Right hindlimb (tissue), 1 donor: Measurements from ENCODE around the gene HOXA7.
A peak's percentile ranks its signal among the peaks of the same experiment; 100 is the strongest.

ENCODE experiments used
- DNase-seq: peaks from one replicate; pipeline ENCODE4 v3.0.0-alpha.2; 2018

HOXA7 gene

DNA sequence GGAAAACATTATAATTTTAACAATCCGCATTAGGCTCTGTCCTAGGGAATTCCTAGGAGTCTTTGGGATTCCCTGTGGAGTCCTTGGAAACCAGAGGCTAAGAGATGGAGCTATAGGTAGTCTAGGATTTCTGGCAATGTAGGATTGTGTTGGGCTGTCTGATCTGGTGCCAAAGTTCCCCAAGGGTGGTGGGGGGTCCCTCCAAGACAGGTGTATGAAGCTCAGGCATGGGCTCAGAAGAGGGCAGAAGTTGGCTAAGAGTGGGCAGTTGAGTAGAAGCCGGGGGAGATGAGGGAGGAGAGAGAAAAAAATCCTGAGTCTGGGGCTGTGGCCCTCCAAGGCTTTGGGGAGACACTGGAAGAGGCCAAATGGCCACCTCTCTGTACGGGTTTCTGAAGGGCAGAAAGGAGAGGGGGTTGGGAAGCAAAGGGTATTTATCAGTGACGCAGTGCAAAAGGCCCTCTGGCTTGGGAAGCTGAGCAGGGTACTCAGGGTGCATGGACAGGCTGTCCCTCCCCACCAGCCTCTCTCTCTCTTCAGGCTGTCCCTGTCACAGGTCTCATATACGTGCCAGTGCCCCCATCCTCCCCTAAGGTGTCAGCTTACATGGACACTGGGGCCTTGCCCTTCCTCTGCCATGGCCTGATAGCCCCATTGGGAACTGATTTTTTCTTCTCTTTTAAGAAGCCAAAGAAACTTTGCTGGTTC is 9.8 kb downstream of the HOXA7 start:
- DNase-seq = peak; percentile 19

DNA sequence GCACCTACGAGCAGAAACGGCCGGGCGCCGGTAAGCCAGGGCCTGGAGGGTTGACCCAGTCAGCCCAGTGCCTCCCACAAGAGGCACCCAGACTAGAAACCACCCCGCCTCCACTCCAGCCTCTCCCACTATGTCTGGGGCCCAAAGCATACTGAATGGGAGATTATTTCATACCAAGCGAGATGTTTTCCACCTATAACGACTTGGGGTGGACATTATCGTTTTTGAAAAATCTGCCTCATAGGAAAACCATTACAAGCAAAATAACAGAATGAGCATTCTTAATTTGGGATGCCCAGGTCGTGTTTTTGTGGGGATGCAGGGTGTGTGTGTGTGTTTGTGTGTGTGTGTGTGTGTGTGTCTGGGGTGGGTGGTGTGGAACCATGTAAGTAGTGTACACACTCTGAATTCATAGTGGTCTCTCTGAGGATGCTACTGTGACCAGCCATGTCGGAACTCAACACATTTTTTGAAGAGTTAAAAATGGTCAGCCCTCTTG is 10.5 kb downstream of the HOXA7 start:
- no peak for DNase-seq

DNA sequence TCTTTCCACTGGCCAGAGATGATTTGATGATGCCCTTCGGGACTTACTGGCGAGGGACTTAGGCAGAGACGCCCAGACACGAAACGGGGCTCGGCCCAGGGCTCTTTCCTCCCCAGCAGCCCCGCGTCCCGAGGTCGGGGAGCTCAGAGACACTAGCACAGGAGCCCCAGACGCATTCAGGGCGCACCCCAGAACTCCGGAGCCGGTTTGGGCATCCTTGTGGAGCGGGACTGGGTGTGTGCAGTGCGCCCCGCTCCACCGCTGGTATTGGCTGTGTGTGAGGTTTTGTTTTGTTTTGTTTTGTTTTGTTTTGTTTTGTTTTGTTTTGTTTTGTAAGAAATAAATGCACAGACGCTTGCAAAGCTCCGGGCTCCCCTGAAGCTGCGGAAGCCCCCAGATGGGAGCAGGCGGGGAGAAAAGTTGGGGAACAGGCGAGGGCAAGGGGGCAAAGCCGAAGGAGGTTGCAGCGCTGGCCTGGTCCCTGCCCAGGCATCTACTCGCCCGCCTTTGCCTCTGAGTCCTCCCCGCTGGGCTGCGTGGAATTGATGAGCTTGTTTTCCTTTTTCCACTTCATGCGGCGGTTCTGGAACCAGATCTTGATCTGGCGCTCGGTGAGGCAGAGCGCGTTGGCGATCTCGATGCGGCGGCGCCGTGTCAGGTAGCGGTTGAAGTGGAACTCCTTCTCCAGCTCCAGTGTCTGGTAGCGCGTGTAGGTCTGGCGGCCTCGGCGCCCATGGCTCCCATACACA is 11.1 kb downstream of the HOXA7 start:
- DNase-seq = peak; percentile 37

DNA sequence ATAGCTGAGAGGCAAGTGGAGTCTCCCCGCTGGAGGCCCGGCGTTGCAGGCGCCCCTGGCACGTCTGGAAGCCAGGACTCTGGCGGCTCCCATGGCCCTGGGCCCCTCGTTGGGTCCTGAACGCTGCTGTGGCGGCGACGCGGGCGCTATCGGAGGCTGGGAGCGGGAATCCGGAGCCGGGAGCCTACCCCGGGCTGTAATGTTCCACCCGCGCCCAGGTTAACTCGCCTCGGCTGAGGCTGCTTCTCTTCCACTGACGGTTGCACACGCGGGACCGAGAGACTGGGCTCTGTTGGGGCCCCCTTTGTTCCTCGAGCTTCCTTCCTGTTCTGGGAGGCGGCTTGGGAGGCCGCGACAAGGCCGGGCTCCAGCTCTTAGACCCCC is 11.7 kb downstream of the HOXA7 start:
- DNase-seq = peak; percentile 35

DNA sequence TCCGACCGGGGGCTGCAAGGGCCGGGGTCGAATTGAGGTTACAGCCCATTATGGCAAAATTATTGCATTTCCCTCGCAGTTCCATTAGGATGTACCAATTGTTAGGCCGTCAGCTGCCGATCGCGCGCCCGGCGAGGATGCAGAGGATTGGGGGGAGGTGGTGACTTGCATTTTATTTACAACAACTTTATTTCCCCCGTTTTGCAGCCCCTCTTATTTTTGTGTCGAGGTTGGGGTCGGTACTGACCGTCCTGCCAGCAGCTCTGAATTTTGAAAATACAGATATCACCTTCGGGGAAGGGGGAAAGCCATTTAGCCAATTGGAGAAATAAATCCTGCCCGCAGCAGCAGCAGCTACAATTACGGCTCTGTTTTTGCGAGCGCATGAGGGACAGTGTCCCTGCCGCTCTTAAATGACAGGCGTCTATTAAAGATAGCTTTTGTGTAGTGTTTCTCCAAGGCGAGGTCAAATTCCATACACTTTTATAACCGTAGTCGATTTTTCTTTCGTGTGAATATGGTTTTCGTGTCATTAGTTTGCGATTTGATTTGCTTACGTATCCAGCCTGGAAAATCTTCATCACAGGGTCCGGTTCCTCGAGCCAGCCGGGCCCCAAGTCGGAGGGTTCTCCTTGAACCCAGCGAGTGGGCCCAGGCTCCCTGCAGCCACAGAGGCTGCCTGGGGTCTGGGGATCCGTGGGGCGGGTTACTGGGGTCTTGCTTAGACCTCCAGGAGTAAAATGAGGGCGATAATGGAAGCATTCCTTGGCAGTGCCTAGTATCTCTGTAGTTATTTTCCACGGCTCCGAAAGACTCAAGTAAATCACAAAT is 12.3 kb downstream of the HOXA7 start:
- peak; percentile 21 for DNase-seq

DNA sequence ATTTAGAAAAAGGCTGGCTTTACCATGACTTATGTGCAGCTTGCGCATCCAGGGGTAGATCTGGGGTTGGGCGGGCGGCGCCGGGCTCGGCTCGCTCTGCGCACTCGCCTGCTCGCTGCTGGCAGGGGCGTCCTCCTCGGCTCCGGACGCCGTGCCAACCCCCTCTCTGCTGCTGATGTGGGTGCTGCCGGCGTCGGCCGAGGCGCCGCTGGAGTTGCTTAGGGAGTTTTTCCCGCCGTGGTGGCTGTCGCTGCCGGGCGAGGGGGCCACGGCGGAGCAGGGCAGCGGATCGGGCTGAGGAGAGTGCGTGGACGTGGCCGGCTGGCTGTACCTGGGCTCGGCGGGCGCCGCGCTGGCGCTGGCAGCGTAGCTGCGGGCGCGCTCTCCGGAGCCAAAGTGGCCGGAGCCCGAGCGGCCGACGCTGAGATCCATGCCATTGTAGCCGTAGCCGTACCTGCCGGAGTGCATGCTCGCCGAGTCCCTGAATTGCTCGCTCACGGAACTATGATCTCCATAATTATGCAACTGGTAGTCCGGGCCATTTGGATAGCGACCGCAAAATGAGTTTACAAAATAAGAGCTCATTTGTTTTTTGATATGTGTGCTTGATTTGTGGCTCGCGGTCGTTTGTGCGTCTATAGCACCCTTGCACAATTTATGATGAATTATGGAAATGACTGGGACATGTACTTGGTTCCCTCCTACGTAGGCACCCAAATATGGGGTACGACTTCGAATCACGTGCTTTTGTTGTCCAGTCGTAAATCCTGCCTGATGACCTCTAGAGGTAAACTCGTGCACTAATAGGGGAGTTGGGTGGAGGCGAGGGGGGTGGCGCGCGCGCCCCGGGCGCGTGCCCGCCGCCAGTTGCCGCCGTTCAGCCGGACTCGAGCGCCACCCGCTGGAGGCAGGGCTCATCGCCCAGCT is 13.2 kb downstream of the HOXA7 start, which contains the start of gene HOXA5:
HOXA5 (minus strand) TSS at position 659 of the 927 bp plus-strand sequence; CDS start at position 585, 74 bp downstream.
- peak; percentile 83 for DNase-seq

DNA sequence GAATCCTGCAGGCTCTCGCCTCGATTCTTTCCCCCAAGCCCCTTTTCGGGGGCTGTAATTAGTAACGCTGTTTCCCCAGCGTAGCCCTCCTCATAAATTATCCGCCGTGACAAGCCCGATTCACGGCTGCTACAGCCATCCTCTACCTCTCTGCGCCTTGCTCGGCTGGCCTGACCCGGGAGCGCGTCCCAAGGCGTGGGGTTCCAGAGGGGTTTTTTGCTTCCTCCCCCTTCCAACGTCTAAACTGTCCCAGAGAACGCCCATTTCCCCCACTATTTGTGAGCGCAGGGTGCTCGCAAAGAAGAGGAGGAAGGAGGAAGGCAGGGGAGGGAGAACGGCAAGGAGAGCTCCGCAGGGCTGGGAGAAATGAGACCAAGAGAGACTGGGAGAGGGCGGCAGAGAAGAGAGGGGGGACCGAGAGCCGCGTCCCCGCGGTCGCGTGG is 13.9 kb downstream of the HOXA7 start:
- no peak for DNase-seq

DNA sequence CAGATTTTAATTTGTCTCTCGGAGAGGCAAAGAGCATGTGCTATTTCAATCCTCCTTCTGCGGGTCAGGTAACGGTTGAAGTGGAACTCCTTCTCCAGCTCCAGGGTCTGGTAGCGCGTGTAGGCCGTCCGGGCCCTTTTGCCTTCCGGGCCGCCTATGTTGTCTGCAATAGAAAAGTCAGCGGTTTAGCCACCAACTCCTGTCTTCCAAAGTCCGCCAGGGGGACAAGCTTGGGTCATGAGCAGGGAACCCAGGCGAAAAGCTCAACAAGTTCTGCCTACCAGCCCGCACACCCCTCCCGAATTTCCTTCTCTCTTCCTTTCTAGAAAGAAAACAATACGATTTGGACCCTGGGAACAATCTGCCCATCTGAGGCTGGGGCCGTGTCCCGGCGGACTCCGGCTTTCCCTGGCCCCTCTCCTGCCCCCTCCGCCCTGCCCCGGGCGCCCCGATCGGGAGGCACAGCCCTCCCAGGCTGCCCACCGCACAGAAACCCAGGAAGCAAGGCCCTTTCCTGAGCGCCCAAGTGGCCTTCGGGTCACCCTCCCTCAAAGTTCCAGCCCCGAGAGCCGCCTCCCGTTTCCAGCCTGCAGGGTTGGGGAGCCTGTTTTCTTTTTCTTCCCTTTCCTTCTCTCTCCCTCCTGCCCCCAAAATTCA is 14.4 kb downstream of the HOXA7 start:
- peak; percentile 43 for DNase-seq

DNA sequence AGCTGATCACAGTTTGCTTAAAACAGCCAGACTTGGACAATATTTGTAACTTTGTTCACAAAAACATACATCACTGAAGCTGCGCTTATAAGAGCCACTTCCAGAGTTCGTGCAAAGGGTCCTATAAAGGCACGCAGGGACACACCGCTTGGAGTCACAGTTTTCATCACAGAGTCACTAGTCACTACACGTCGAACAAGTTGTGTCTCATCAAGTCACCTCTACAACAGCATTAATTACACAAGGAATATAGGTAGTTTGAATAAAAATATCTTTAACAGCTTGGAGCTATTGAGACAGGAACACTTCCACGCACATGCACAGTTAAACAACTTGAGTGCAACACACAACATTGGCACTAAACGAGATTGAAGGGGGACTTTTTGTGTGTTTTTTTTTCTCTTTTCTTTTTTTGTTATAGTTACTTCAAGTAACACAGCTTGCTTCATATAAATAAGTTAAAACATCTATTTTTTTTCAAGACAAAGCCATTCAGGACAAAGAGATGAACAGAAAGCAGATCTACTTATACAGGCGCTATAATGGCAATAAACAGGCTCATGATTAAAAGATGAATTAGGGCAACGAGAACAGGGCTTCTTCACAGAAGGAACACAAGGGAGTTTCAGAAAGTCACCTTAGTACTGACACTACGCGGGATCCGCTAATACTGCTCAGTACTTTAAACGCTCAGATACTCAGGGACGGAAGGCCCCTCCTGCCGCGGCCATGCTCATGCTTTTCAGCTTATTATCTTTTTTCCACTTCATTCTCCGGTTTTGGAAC is 15.1 kb downstream of the HOXA7 start:
- DNase-seq = no peak

DNA sequence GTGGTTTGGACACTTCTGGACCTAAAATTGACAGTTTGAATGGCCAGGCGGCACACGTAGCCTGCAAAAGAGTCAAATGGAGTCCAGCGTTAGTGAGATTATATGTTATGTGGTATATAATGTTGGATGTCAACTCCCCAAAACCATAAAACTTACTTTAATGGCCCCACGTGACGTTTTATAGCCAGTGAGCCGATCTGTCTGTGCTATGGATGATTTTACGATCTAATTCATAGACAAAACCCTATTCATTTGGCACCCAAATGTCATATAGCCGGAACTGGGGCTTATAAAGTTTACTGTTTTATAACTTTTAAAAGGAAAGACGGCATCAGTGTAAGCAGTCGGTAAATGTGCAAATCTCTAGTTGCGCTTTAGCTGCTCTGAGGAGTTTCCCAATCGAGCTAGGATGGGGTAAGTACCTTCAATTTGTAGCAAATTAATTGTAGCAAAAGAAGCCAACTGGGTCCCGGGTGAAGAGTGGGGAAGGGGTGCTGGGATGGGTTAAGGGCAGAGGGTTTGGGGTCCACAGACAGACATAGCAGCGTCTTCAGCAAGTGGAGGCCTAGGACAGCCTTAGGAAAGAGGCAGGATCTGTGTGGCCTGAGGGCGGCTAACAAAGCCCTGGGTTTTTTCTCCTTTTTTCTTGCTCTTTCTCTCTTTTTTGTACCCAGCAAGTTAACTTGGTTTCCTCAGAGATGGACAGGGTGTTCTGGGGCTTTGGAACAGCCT is 16.2 kb downstream of the HOXA7 start:
- DNase-seq = peak; percentile 27

DNA sequence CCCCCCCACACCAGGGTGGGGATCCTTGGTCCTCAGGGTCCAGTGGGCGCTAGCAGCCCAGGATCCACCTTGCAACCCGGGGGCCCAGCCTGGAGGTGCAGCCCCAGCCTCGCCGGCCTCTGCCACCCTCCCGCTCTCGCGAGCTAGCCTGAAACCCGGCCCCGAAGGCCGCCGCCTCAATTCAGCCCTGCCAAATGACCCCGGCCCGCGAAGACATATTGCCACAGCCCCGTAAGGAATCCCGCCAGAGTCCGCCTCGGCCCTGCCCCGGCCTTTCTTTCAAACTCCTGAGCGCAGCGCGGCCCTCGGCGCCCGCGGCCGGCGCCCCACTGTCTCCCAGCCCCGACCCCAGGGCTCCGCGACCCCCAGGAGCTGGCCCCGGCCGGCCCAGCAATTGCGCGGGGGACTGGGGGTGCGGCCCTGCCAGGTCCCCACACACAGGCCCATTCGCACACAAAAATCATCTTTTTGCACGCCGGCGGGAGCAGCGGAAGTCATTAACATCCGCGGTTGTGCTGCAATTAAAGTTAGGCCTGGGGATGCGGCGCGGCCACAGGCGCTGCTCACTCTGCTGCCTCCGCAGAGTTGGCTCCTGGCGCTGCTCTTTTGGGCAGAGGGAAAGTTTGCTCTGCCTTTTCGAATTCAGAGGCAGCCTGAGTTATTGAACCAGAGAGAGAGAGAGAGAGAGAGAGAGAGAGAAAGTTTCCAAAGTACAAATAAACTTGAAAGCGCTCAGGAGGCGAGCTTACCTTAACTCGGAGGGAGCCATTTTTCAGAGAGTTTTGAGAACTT is 16.9 kb downstream of the HOXA7 start:
- peak; percentile 43 for DNase-seq

DNA sequence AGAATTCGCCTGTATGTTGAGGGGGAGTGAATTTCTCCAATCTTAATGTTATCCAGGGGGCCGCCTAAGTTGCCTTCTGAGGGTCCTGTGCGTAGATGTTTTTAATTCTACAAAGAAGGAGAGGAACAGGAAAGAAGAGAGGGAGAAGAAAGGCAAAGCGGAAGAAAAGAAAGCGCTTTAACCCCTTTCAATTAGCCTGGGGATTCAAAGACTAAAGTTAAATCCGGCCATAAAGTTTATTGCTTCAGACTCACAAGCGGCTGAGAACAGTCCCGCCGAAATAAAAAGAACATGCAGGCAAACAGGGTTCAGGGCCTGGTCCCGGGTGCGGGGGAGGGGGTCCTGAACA is 17.5 kb downstream of the HOXA7 start:
- no peak for DNase-seq

DNA sequence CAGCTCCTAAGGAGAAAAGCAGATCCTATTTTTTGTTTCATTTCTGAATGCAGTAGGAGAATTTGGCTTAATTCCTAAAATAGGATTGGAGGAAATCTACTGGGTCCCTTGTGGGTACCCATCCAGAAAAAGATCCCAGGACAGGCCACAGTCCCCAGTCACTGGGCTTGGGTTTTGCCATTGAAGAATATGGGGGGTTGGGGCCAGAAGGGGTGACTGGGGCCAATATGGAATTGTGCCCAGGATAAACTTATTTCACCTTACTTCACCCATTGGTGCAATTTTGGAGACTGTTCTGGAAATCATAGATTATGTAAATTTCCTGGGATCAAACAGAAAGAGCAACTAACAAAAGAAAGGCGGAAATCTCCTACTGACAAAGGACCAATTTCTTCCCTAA is 18.0 kb downstream of the HOXA7 start:
- DNase-seq = no peak

DNA sequence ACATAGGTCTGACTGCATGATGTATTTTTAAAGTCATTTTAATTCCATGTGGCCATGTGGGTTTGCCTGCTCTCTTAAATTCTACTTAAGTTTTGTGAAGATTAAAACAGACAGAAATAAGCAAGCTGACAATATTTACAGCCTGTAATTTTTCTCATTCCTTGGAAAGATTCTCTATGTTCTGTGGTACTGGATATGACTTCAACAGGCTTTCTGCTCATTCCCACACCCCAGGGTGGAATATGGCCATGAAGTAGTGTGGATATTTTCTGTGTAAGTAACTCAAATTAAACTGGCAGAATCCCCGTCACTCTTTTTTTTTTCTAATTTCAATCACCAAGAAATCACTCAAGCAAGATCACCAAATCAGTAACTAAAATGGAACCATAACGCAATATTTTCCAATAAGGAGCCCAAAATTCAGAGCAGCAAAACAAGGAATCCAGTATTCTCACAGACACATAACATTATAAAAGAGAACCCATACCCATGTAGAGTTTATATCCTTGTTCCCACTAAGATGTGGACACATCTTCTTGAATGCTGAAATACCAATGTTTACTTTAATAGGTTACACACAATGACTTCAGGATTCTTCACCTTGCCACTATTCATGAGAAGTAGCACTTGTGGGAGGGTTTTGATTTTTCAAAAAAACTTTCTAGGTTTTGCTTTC is 18.7 kb downstream of the HOXA7 start:
- no peak for DNase-seq

DNA sequence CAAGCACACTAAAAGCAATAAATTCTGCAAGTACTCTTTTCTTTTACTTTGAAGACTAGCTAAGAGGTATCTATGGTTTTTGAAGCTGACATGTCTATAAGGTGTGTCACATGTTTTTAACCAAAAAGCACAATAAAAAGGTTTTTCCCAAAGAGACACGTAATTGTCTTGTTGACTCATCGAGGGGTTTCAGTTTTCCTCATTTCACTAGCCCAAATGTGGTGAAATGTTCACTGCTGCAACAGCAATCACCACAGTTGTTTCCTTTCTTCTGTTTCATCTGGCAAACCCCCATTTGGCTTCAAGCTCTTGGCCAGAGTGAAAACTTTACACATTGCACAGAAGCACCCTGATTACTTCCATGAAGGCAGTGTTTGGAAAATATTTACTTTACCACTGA is 22.1 kb downstream of the HOXA7 start:
- peak; percentile 37 for DNase-seq

DNA sequence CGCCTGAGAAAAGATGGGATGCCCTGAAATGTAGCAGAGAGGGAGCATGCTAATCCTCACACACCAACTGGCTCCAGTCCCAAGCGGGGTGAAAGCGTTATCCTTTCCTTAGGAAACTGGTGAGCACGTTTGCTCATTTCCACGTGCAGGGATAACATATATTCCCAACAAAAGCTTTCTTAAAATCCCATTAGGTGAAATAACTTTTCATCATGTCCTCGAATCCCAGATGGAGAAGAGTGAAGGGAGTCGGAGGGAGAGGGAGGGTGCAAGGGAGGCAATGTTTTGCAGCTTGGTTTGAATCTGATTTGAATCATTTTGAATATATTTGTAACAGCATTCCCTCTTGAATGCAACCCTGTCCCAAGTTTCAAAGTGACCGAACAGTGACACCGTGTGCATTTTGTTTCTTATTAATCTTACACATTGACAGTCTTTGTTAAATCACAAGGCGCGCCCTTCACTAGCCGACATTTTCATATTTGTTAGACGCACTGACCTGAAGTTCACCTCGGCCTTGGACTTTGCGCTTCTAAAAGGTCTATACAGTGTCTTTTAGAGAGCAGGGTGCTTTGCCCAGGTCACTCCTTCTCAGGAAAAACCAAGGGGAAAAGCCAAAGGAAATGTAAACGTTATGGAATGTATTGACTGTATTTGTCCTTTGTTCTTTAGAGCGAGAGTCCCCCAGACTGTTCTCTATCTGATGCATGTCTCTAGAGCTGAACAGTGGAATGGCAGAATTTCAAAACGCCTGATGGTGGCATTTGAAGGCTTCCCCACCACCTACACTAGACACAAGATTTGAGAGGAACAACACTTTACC is 22.9 kb downstream of the HOXA7 start:
- DNase-seq = no peak

DNA sequence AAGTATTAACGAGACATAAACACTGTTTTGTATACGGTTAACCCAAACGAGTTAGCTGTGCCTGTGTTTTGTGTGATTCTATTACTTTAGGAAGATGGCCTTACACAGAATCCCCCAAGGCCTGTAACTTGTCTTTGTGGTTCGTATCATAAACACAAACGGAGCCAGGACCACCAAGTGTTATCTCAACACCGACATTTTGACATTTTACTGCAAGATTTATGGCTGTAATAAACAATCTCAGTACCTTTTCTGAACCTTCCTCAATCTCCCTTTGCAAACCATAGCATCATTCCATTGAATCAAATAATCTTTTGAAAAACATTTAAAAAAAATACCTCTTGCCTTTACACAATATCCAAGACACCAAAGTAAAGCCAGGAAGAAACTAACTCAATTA is 23.5 kb downstream of the HOXA7 start:
- no peak for DNase-seq

DNA sequence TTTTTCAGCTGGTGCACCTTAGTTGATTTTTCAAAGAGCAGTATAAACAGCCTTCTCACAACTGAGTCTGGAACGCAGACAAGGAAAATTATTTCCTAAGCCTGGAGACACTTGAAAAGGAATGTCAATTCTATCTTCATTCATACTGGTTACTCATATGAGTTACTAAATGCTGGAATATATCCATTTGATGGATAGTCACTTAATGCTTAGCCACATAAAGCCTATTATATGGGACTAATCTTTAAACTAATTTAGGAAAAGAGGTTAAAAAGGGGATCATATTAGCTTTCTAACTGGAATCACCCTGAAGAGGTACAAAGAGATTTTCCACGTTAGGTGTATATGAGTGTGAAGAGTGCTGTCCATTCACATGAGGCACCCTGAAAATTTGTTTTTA is 24.3 kb downstream of the HOXA7 start:
- DNase-seq = no peak
